PC-3 (cell line): ENCODE results near the gene PLXNC1. TPM values are rescaled to one million over a fixed set of nuclear protein-coding genes. Genes with fewer than 3 reads are reported as not detected.

Source experiments
- ATAC-seq: fragments of 200-7000 bp; cut with Tn5 transposase; 2 replicates; pipeline ENCODE4 v1.9.1; 2020; ENCODE audit warnings: mild to moderate bottlenecking, moderate library complexity
- BruUV-seq: library from RNA; stranded (reverse); fragments of 400-500 nt; replicated peaks from 2 replicates; lab custom pipeline; 2021; lab: Mats Ljungman, UMichigan
- CTCF ChIA-PET: fragments of 300-600 bp; sonication (Branson Sonifier 250); formaldehyde crosslinking; loops from one replicate; lab custom pipeline; 2022; ENCODE audit warnings: antibody characterized with exemption; lab: Charles Lee
- POLR2A ChIA-PET: fragments of 300-600 bp; sonication (Branson Sonifier 250); formaldehyde crosslinking; loops from one replicate; lab custom pipeline; 2022; ENCODE audit warnings: antibody characterized with exemption; ENCODE audit not compliant: unreplicated experiment; lab: Charles Lee
- DNase-seq: peaks from one replicate; pipeline ENCODE4 v3.0.0-alpha.2; 2015
- H2AFZ ChIP-seq: fragments of 300-600 bp; sonication (generic); 2 replicates; pipeline ENCODE4 v1.6.0; 2016; ENCODE audit warnings: antibody characterized with exemption, low read length
- H3F3A ChIP-seq: fragments of 300-600 bp; sonication (generic); one replicate; pipeline ENCODE4 v1.6.0; 2017; ENCODE audit warnings: antibody characterized with exemption, low read length, control low read depth, mild to moderate bottlenecking; ENCODE audit not compliant: unreplicated experiment
- H3K27ac ChIP-seq: fragments of 300-600 bp; sonication (generic); 2 replicates; pipeline ENCODE4 v1.5.1; 2016; ENCODE audit warnings: mild to moderate bottlenecking, low read length
- H3K27me3 ChIP-seq: fragments of 300-600 bp; sonication (generic); 2 replicates; pipeline ENCODE4 v1.6.1; 2016; ENCODE audit warnings: low read length, mixed read lengths
- H3K36me3 ChIP-seq: fragments of 300-600 bp; sonication (generic); 2 replicates; pipeline ENCODE4 v1.6.1; 2016; ENCODE audit warnings: low read depth, mixed run types, low read length, mixed read lengths
- H3K4me1 ChIP-seq: fragments of 300-600 bp; sonication (generic); 2 replicates; pipeline ENCODE4 v1.5.1; 2016; ENCODE audit warnings: low read length; ENCODE audit not compliant: insufficient read depth
- H3K4me2 ChIP-seq: fragments of 300-600 bp; sonication (generic); 2 replicates; pipeline ENCODE4 v1.6.0; 2016; ENCODE audit warnings: low read length
- H3K4me3 ChIP-seq: fragments of 300-600 bp; sonication (generic); 2 replicates; pipeline ENCODE4 v1.5.1; 2016; ENCODE audit warnings: mild to moderate bottlenecking, low read length, mixed read lengths
- H3K79me2 ChIP-seq: fragments of 300-600 bp; sonication (generic); 2 replicates; pipeline ENCODE4 v1.6.1; 2017; ENCODE audit warnings: low read length, mixed read lengths
- H3K9ac ChIP-seq: fragments of 300-600 bp; sonication (generic); 2 replicates; pipeline ENCODE4 v1.6.0; 2016; ENCODE audit warnings: mild to moderate bottlenecking, low read length
- H3K9me2 ChIP-seq: fragments of 300-600 bp; sonication (generic); replicated peaks from 2 replicates; pipeline ENCODE4 v1.6.1; 2016; ENCODE audit warnings: mixed run types, low read length, mixed read lengths
- H3K9me3 ChIP-seq: fragments of 300-600 bp; sonication (generic); 2 replicates; pipeline ENCODE4 v1.6.1; 2016; ENCODE audit warnings: low read length, mixed read lengths
- H4K20me1 ChIP-seq: fragments of 300-600 bp; sonication (generic); 2 replicates; pipeline ENCODE4 v1.6.1; 2016; ENCODE audit warnings: low read length, mixed read lengths
- CTCF ChIP-seq: fragments of 300-600 bp; sonication (generic); conservative IDR thresholded peaks from 2 replicates; pipeline ENCODE4 v1.5.1; 2017; ENCODE audit warnings: antibody characterized with exemption, low read depth, mild to moderate bottlenecking, low read length
- EZH2 ChIP-seq: fragments of 300-600 bp; sonication (generic); IDR thresholded peaks from one replicate; pipeline ENCODE4 v1.6.1; 2017; ENCODE audit warnings: antibody characterized with exemption, mild to moderate bottlenecking, low read length; ENCODE audit not compliant: unreplicated experiment
- EZH2phosphoT487 ChIP-seq: fragments of 300-600 bp; sonication (generic); IDR thresholded peaks from 2 replicates; pipeline ENCODE4 v1.6.1; 2018; ENCODE audit warnings: mild to moderate bottlenecking, antibody characterized with exemption, low read length, borderline replicate concordance
- intact Hi-C: fragments of 100-400 bp; cut with micrococcal nuclease; formaldehyde crosslinking; loops from 2 replicates; pipeline ENCODE4 v1.9.0; 2023
- total RNA-seq: library from RNA; depleted of rRNA; stranded (reverse); fragments of >200 nt; gene quantifications from 2 replicates; pipeline ENCODE4 v1.2.3, GENCODE V29; 2014

Gene PLXNC1
- total RNA-seq, 1 experiment from 2014 or later = 0.15 TPM

GRCh38 chr12:94336211-94336925, 188.0 kb downstream of the PLXNC1 start:
- no TSS peak for BruUV-seq
- no peaks in the 10 kb centered on the region for H3K9me3 ChIP-seq
- no peaks in the 10 kb centered on the region for H3K9me2 ChIP-seq
- no peak for DNase-seq
- H3K27ac ChIP-seq = no peak overlapping the region
- ATAC-seq = no peak
- intact Hi-C loops = no loop called here
- CTCF ChIA-PET = interaction anchor here (0.6 kb wide), 1 partner anchor 10 kb away, joined by 3 read pairs; no protein-coding TSS in a partner anchor
- H3K36me3 ChIP-seq = no peaks in the 10 kb centered on the region
- H3K4me3 ChIP-seq = no peak overlapping the region
- TF ChIP-seq EZH2 (no peak), CTCF (no peak), EZH2phosphoT487 (no peak)
- no peaks in the 10 kb centered on the region for H3F3A ChIP-seq
- no peak overlapping the region for H2AFZ ChIP-seq
- H3K9ac ChIP-seq = no peak overlapping the region
- no peaks in the 10 kb centered on the region for H3K4me1 ChIP-seq
- POLR2A ChIA-PET = interaction anchor here (0.7 kb wide), 2 partner anchors 686 to 700 kb away, joined by 3 read pairs; no protein-coding TSS in a partner anchor
- no peak overlapping the region for H3K4me2 ChIP-seq
- no peaks in the 10 kb centered on the region for H3K79me2 ChIP-seq
- H3K27me3 ChIP-seq = no peaks in the 10 kb centered on the region
- no peaks in the 10 kb centered on the region for H4K20me1 ChIP-seq

- H3K27me3 ChIP-seq = no peaks in the 10 kb centered on the region
- H4K20me1 ChIP-seq = no peaks in the 10 kb centered on the region
- H3K4me3 ChIP-seq = no peak overlapping the region
- no peaks in the 10 kb centered on the region for H3K79me2 ChIP-seq
- TF ChIP-seq EZH2 = no peak
- no peak for TF ChIP-seq EZH2phosphoT487
- no peak for TF ChIP-seq CTCF
- no peak overlapping the region for H2AFZ ChIP-seq
- no peaks in the 10 kb centered on the region for H3F3A ChIP-seq
- no peaks in the 10 kb centered on the region for H3K9me2 ChIP-seq
- POLR2A ChIA-PET = interaction anchor here (0.7 kb wide), 1 partner anchor 192 kb away, joined by 13 read pairs; no protein-coding TSS in a partner anchor
- H3K36me3 ChIP-seq = no peaks in the 10 kb centered on the region
- H3K9me3 ChIP-seq = no peaks in the 10 kb centered on the region
- H3K4me2 ChIP-seq = no peak overlapping the region
- no peak for ATAC-seq
- no peak overlapping the region for H3K9ac ChIP-seq
- BruUV-seq = no TSS peak
- no peak overlapping the region for H3K27ac ChIP-seq
- H3K4me1 ChIP-seq = no peaks in the 10 kb centered on the region
- CTCF ChIA-PET = no interaction called here
- no peak for DNase-seq
- intact Hi-C loops = no loop called here
Measured at GRCh38 chr12:94338006-94338794, 189.8 kb downstream of the PLXNC1 start.

GRCh38 chr12:94340573-94340972, 192.2 kb downstream of the PLXNC1 start:
- H3K27me3 ChIP-seq = no peaks in the 10 kb centered on the region
- H3K9me3 ChIP-seq = no peaks in the 10 kb centered on the region
- no peak for DNase-seq
- BruUV-seq = no TSS peak
- CTCF ChIA-PET = no interaction called here
- no peak overlapping the region for H3K4me2 ChIP-seq
- no peak overlapping the region for H2AFZ ChIP-seq
- peaks cover 1% of the 10 kb centered on the region; the same call in 1 of the 2 replicates for H3K36me3 ChIP-seq
- no peak for ATAC-seq
- TF ChIP-seq CTCF (no peak), EZH2 (no peak), EZH2phosphoT487 (no peak)
- POLR2A ChIA-PET = no interaction called here
- intact Hi-C loops = no loop called here
- H3K27ac ChIP-seq = no peak overlapping the region
- no peaks in the 10 kb centered on the region for H3F3A ChIP-seq
- H4K20me1 ChIP-seq = no peaks in the 10 kb centered on the region
- no peak overlapping the region for H3K9ac ChIP-seq
- no peak overlapping the region for H3K4me3 ChIP-seq
- H3K79me2 ChIP-seq = no peaks in the 10 kb centered on the region
- no peaks in the 10 kb centered on the region for H3K4me1 ChIP-seq
- no peaks in the 10 kb centered on the region for H3K9me2 ChIP-seq
